Measurements from ENCODE around the gene BMAL1.

Gene BMAL1

GRCh38 chr11:13336246-13336878 lies 58.8 kb downstream of the BMAL1 start:
- peak overlapping the region; percentile 5 for H3K27ac ChIP-seq
- no peak for DNase-seq (ENCODE audit: low read depth, low spot score)

GRCh38 chr11:13338019-13338426 lies 60.4 kb downstream of the BMAL1 start:
- no peak for DNase-seq (ENCODE audit: low read depth, low spot score)
- H3K27ac ChIP-seq: peak overlapping the region; percentile 80

- peak overlapping the region; percentile 80 for H3K27ac ChIP-seq
Observed at GRCh38 chr11:13338427-13339069, 61.0 kb downstream of the BMAL1 start.

GRCh38 chr11:13339195-13340153 lies 61.9 kb downstream of the BMAL1 start:
- H3K27ac ChIP-seq: peak overlapping the region; percentile 80
- peak; percentile 64 for DNase-seq (ENCODE audit: low read depth, low spot score)

More at GRCh38 chr11:13338427-13339069, 61.0 kb downstream of the BMAL1 start:
- DNase-seq (ENCODE audit: low read depth, low spot score): no peak

GRCh38 chr11:13341026-13341425 lies 63.4 kb downstream of the BMAL1 start:
- H3K27ac ChIP-seq: no peak overlapping the region
- DNase-seq (ENCODE audit: low read depth, low spot score): no peak

- DNase-seq (ENCODE audit: low read depth, low spot score): no peak
- H3K27ac ChIP-seq: no peak overlapping the region
Observed at GRCh38 chr11:13343067-13343466, 65.5 kb downstream of the BMAL1 start.

- H3K27ac ChIP-seq: no peak overlapping the region
Observed at GRCh38 chr11:13343931-13344717, 66.5 kb downstream of the BMAL1 start.

GRCh38 chr11:13344818-13345217 lies 67.2 kb downstream of the BMAL1 start:
- no peak overlapping the region for H3K27ac ChIP-seq
- no peak for DNase-seq (ENCODE audit: low read depth, low spot score)

More at GRCh38 chr11:13343931-13344717, 66.5 kb downstream of the BMAL1 start:
- no peak for DNase-seq (ENCODE audit: low read depth, low spot score)

GRCh38 chr11:13346470-13346869 lies 68.9 kb downstream of the BMAL1 start:
- no peak overlapping the region for H3K27ac ChIP-seq
- DNase-seq (ENCODE audit: low read depth, low spot score): no peak

- H3K27ac ChIP-seq: no peak overlapping the region
- DNase-seq (ENCODE audit: low read depth, low spot score): no peak
Observed at GRCh38 chr11:13347901-13348300, 70.3 kb downstream of the BMAL1 start.

- H3K27ac ChIP-seq: no peak overlapping the region
- no peak for DNase-seq (ENCODE audit: low read depth, low spot score)
Observed at GRCh38 chr11:13348305-13348704, 70.7 kb downstream of the BMAL1 start.

GRCh38 chr11:13349046-13349445 lies 71.5 kb downstream of the BMAL1 start:
- no peak for DNase-seq (ENCODE audit: low read depth, low spot score)

GRCh38 chr11:13349581-13349980 lies 72.0 kb downstream of the BMAL1 start:
- DNase-seq (ENCODE audit: low read depth, low spot score): no peak
- no peak overlapping the region for H3K27ac ChIP-seq

More at GRCh38 chr11:13349046-13349445, 71.5 kb downstream of the BMAL1 start:
- H3K27ac ChIP-seq: no peak overlapping the region

GRCh38 chr11:13352711-13353110 lies 75.1 kb downstream of the BMAL1 start:
- no peak overlapping the region for H3K27ac ChIP-seq
- DNase-seq (ENCODE audit: low read depth, low spot score): no peak

- no peak for DNase-seq (ENCODE audit: low read depth, low spot score)
- no peak overlapping the region for H3K27ac ChIP-seq
Observed at GRCh38 chr11:13354335-13354734, 76.7 kb downstream of the BMAL1 start.

GRCh38 chr11:13355191-13355590 lies 77.6 kb downstream of the BMAL1 start:
- H3K27ac ChIP-seq: no peak overlapping the region
- DNase-seq (ENCODE audit: low read depth, low spot score): no peak

GRCh38 chr11:13357232-13357631 lies 79.6 kb downstream of the BMAL1 start:
- no peak for DNase-seq (ENCODE audit: low read depth, low spot score)
- no peak overlapping the region for H3K27ac ChIP-seq

GRCh38 chr11:13358596-13359270 lies 81.1 kb downstream of the BMAL1 start:
- no peak overlapping the region for H3K27ac ChIP-seq
- DNase-seq (ENCODE audit: low read depth, low spot score): no peak

GRCh38 chr11:13362596-13363109 lies 85.1 kb downstream of the BMAL1 start:
- H3K27ac ChIP-seq: no peak overlapping the region
- DNase-seq (ENCODE audit: low read depth, low spot score): no peak

All from epithelial cell of prostate (primary cell).